HepG2 (cell line): Measurements from ENCODE around the gene SNRNP48. TPM values are rescaled to one million over a fixed set of nuclear protein-coding genes. Genes with fewer than 3 reads are reported as not detected.

ENCODE experiments used
- ARID2 ChIP-seq: sonication (generic); formaldehyde crosslinking; IDR thresholded peaks from 2 replicates; pipeline ENCODE4 v1.8.1; 2022; ENCODE audit warnings: mild to moderate bottlenecking, missing genetic modification reagents, borderline replicate concordance
- CREB1 ChIP-seq, 2 experiments: fragments of 450-650 bp in 1 of 2; IDR thresholded peaks; 2 replicates each; pipeline ENCODE4 v1.6.1; 2016 to 2017; ENCODE audit warnings: control low read depth in 1 of 2, mild to moderate bottlenecking in 1 of 2, missing compliant biosample characterization in 1 of 2, missing genetic modification characterization in 1 of 2
- ERF ChIP-seq: IDR thresholded peaks from 2 replicates; pipeline ENCODE4 v1.6.1; 2018; ENCODE audit warnings: missing biosample characterization, missing genetic modification reagents
- HNRNPH1 ChIP-seq: fragments of 200-400 bp; formaldehyde crosslinking; optimal IDR thresholded peaks from 2 replicates; pipeline ENCODE3; 2017; ENCODE audit warnings: mild to moderate bottlenecking, low read depth, low read length
- SALL1 ChIP-seq: sonication (generic); formaldehyde crosslinking; IDR thresholded peaks from 2 replicates; pipeline ENCODE4 v1.8.0; 2022; ENCODE audit warnings: mild to moderate bottlenecking, missing genetic modification reagents
- ZNF383 ChIP-seq: sonication (generic); formaldehyde crosslinking; IDR thresholded peaks from 2 replicates; pipeline ENCODE4 v1.4.0; 2020; ENCODE audit warnings: missing genetic modification reagents, mild to moderate bottlenecking, borderline replicate concordance
- ZNF496 ChIP-seq: sonication (generic); formaldehyde crosslinking; IDR thresholded peaks from 2 replicates; pipeline ENCODE4 v1.8.1; 2023; ENCODE audit warnings: mild to moderate bottlenecking, moderate library complexity, missing genetic modification reagents; ENCODE audit not compliant: insufficient replicate concordance
- ZNF543 ChIP-seq: sonication (generic); formaldehyde crosslinking; IDR thresholded peaks from 2 replicates; pipeline ENCODE4 v1.4.0; 2020; ENCODE audit warnings: mild to moderate bottlenecking, missing genetic modification reagents
- polyA plus RNA-seq, 8 experiments: library from polyadenylated mRNA; depleted of rRNA in 3 of 8; stranded (reverse) in 7 of 8; unstranded in 1 of 8; fragments of >200 nt; fragmentation: Illumina TruSeq in 4 of 8; extraction: Trizol in 4 of 8; gene quantifications; 2 replicates each; pipeline versions ENCODE4 v1.2.1 to v1.2.3, GENCODE V29; 2011 to 2016; ENCODE audit warnings: low read depth in 4 of 8, missing spikeins in 1 of 8, mixed read lengths in 1 of 8; ENCODE audit not compliant: insufficient read depth in 1 of 8
- total RNA-seq, 5 experiments: library from RNA; depleted of rRNA; stranded (reverse); fragments of >200 nt; fragmentation: Illumina TruSeq; extraction: Trizol; gene quantifications; 2 replicates each; pipeline ENCODE4 v1.2.3, GENCODE V29; 2016; ENCODE audit warnings: low read depth in 1 of 5
- TF ChIP-seq, protein P1 (sequence below): sonication (generic); formaldehyde crosslinking; IDR thresholded peaks from 2 replicates; pipeline ENCODE4 v1.4.0; 2020; ENCODE audit warnings: mild to moderate bottlenecking, missing genetic modification reagents
- TF ChIP-seq, protein P2 (sequence below), 2 experiments: IDR thresholded peaks; 2 replicates each; pipeline ENCODE4 v1.6.1; 2011 to 2012; ENCODE audit warnings: low read length in 2 of 2, borderline replicate concordance in 1 of 2, low read depth in 1 of 2, mild to moderate bottlenecking in 1 of 2, moderate library complexity in 1 of 2
- TF ChIP-seq, protein P3 (sequence below), 2 experiments: sonication (generic) in 1 of 2; formaldehyde crosslinking in 1 of 2; IDR thresholded peaks; 2 replicates each; pipeline versions ENCODE4 v1.6.1 to v1.9.0; 2014 to 2022; ENCODE audit warnings: antibody characterized with exemption in 1 of 2, borderline replicate concordance in 1 of 2, inconsistent platforms in 1 of 2, low read depth in 1 of 2, missing genetic modification reagents in 1 of 2

Gene SNRNP48
- total and polyA plus RNA-seq, 2 of the 13 experiments (the other 11 are each of a cell fraction or from before 2014, with no cell fraction given): 17.5 to 47.5 TPM

DNA sequence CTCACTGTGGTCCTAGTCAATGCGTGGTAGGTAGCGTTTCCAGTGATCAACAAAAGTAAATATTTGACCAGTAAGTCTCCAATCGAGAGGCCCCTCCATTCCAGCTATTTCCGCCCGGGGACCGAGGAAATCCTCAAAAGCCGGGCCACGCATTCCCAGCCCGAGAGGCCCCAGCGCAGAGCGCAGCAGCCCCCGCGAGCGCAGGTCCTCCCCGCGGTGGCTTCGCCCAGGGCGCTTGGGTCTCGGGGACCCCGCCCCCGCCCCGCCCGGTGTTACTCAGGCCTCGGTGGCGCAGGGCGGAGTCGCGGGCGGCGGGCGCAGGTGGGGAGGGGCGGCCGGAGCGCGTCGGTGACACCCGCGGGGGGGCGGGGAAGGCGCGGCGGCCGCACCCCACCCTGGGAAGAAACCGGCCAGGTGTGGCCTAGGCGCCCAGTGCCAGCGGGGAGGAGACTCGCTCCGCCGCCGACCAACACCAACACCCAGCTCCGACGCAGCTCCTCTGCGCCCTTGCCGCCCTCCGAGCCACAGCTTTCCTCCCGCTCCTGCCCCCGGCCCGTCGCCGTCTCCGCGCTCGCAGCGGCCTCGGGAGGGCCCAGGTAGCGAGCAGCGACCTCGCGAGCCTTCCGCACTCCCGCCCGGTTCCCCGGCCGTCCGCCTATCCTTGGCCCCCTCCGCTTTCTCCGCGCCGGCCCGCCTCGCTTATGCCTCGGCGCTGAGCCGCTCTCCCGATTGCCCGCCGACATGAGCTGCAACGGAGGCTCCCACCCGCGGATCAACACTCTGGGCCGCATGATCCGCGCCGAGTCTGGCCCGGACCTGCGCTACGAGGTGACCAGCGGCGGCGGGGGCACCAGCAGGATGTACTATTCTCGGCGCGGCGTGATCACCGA is 48.6 kb upstream of the SNRNP48 start, which contains the start of gene DSP (continued):
- TF ChIP-seq, protein P1, sequence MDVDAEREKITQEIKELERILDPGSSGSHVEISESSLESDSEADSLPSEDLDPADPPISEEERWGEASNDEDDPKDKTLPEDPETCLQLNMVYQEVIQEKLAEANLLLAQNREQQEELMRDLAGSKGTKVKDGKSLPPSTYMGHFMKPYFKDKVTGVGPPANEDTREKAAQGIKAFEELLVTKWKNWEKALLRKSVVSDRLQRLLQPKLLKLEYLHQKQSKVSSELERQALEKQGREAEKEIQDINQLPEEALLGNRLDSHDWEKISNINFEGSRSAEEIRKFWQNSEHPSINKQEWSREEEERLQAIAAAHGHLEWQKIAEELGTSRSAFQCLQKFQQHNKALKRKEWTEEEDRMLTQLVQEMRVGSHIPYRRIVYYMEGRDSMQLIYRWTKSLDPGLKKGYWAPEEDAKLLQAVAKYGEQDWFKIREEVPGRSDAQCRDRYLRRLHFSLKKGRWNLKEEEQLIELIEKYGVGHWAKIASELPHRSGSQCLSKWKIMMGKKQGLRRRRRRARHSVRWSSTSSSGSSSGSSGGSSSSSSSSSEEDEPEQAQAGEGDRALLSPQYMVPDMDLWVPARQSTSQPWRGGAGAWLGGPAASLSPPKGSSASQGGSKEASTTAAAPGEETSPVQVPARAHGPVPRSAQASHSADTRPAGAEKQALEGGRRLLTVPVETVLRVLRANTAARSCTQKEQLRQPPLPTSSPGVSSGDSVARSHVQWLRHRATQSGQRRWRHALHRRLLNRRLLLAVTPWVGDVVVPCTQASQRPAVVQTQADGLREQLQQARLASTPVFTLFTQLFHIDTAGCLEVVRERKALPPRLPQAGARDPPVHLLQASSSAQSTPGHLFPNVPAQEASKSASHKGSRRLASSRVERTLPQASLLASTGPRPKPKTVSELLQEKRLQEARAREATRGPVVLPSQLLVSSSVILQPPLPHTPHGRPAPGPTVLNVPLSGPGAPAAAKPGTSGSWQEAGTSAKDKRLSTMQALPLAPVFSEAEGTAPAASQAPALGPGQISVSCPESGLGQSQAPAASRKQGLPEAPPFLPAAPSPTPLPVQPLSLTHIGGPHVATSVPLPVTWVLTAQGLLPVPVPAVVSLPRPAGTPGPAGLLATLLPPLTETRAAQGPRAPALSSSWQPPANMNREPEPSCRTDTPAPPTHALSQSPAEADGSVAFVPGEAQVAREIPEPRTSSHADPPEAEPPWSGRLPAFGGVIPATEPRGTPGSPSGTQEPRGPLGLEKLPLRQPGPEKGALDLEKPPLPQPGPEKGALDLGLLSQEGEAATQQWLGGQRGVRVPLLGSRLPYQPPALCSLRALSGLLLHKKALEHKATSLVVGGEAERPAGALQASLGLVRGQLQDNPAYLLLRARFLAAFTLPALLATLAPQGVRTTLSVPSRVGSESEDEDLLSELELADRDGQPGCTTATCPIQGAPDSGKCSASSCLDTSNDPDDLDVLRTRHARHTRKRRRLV (CRISPR knock-in tag): peak; percentile 31; the same call in 1 of the 2 replicates
- TF ChIP-seq ARID2 (CRISPR knock-in tag) (peak; percentile 34; the same call in 1 of the 2 replicates), HNRNPH1 (peak; percentile 50), ZNF496 (CRISPR knock-in tag) (no peak), CREB1 (IDR thresholded peaks at IDR 0.05) (peak; percentile 9; the same call in 1 of the 2 replicates), CREB1 (CRISPR knock-in tag; IDR thresholded peaks at IDR 0.05) (no peak; the same call in 1 of the 2 replicates), ZNF383 (CRISPR knock-in tag) (no peak), SALL1 (CRISPR knock-in tag) (peak; percentile 94), ZNF543 (CRISPR knock-in tag) (peak; percentile 69; the same call in 1 of the 2 replicates), ERF (CRISPR knock-in tag) (peak; percentile 98)
- TF ChIP-seq, protein P2, sequence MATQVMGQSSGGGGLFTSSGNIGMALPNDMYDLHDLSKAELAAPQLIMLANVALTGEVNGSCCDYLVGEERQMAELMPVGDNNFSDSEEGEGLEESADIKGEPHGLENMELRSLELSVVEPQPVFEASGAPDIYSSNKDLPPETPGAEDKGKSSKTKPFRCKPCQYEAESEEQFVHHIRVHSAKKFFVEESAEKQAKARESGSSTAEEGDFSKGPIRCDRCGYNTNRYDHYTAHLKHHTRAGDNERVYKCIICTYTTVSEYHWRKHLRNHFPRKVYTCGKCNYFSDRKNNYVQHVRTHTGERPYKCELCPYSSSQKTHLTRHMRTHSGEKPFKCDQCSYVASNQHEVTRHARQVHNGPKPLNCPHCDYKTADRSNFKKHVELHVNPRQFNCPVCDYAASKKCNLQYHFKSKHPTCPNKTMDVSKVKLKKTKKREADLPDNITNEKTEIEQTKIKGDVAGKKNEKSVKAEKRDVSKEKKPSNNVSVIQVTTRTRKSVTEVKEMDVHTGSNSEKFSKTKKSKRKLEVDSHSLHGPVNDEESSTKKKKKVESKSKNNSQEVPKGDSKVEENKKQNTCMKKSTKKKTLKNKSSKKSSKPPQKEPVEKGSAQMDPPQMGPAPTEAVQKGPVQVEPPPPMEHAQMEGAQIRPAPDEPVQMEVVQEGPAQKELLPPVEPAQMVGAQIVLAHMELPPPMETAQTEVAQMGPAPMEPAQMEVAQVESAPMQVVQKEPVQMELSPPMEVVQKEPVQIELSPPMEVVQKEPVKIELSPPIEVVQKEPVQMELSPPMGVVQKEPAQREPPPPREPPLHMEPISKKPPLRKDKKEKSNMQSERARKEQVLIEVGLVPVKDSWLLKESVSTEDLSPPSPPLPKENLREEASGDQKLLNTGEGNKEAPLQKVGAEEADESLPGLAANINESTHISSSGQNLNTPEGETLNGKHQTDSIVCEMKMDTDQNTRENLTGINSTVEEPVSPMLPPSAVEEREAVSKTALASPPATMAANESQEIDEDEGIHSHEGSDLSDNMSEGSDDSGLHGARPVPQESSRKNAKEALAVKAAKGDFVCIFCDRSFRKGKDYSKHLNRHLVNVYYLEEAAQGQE (IDR thresholded peaks at IDR 0.05; ENCODE audit: borderline replicate concordance in 1 of 2, low read depth in 1 of 2, low read length in 2 of 2): peak in 1 of 2 experiments; percentile 82; a peak in 2 of 4 replicates
- TF ChIP-seq, protein P3, sequence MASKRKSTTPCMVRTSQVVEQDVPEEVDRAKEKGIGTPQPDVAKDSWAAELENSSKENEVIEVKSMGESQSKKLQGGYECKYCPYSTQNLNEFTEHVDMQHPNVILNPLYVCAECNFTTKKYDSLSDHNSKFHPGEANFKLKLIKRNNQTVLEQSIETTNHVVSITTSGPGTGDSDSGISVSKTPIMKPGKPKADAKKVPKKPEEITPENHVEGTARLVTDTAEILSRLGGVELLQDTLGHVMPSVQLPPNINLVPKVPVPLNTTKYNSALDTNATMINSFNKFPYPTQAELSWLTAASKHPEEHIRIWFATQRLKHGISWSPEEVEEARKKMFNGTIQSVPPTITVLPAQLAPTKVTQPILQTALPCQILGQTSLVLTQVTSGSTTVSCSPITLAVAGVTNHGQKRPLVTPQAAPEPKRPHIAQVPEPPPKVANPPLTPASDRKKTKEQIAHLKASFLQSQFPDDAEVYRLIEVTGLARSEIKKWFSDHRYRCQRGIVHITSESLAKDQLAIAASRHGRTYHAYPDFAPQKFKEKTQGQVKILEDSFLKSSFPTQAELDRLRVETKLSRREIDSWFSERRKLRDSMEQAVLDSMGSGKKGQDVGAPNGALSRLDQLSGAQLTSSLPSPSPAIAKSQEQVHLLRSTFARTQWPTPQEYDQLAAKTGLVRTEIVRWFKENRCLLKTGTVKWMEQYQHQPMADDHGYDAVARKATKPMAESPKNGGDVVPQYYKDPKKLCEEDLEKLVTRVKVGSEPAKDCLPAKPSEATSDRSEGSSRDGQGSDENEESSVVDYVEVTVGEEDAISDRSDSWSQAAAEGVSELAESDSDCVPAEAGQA (IDR thresholded peaks at IDR 0.05; ENCODE audit: low read depth): peak; percentile 53
- TF ChIP-seq, protein P3 (CRISPR knock-in tag; IDR thresholded peaks at IDR 0.05; ENCODE audit: borderline replicate concordance): peak; percentile 94
